Osteoblast (primary cell): ENCODE measurements around the gene SLC9A7. TPM values are rescaled to one million over a fixed set of nuclear protein-coding genes. Genes with fewer than 3 reads are reported as not detected.

Experiments
- DNase-seq: peaks from one replicate; pipeline ENCODE4 v3.0.0; 2011; ENCODE audit warnings: low spot score, mixed read lengths; ENCODE audit not compliant: insufficient read length; ENCODE audit errors: missing footprints
- H2AFZ ChIP-seq: 2 replicates; pipeline ENCODE4 v1.6.0; 2011; ENCODE audit warnings: mild to moderate bottlenecking, low read length
- H3K27ac ChIP-seq: 2 replicates; pipeline ENCODE4 v1.5.1; 2011; ENCODE audit warnings: mild to moderate bottlenecking, low read depth, low read length, moderate library complexity
- H3K27me3 ChIP-seq: 2 replicates; pipeline ENCODE4 v1.6.0; 2012; ENCODE audit warnings: mild to moderate bottlenecking, control low read depth, inconsistent platforms, low read length, moderate library complexity; ENCODE audit not compliant: insufficient read depth
- H3K36me3 ChIP-seq: 2 replicates; pipeline ENCODE4 v1.5.1; 2011; ENCODE audit warnings: mild to moderate bottlenecking, low read length, control low read depth, moderate library complexity; ENCODE audit not compliant: insufficient read depth
- H3K4me1 ChIP-seq: 2 replicates; pipeline ENCODE4 v1.5.1; 2011; ENCODE audit warnings: mild to moderate bottlenecking, low read length, control low read depth, moderate library complexity; ENCODE audit not compliant: insufficient read depth
- H3K4me2 ChIP-seq: 2 replicates; pipeline ENCODE4 v1.6.0; 2011; ENCODE audit warnings: mild to moderate bottlenecking, low read length; ENCODE audit not compliant: insufficient read depth
- H3K4me3 ChIP-seq: fragments of 200-600 bp; sonication (generic); 3 replicates; pipeline ENCODE4 v1.5.1; 2012; ENCODE audit warnings: mild to moderate bottlenecking, low read length, inconsistent platforms; ENCODE audit not compliant: insufficient read depth
- H3K79me2 ChIP-seq: 2 replicates; pipeline ENCODE4 v1.6.0; 2012; ENCODE audit warnings: mild to moderate bottlenecking, low read length, control low read depth, inconsistent platforms; ENCODE audit not compliant: insufficient read depth
- H3K9me3 ChIP-seq: 2 replicates; pipeline ENCODE4 v1.5.1; 2011; ENCODE audit warnings: low read depth, low read length, control low read depth
- H4K20me1 ChIP-seq: 2 replicates; pipeline ENCODE4 v1.6.0; 2012; ENCODE audit warnings: mild to moderate bottlenecking, low read length, control low read depth; ENCODE audit not compliant: insufficient read depth
- total RNA-seq: library from RNA; depleted of rRNA; stranded (reverse); fragments of >200 nt; gene quantifications from 2 replicates; pipeline ENCODE4 v1.2.3, GENCODE V29; 2012
- TF ChIP-seq, protein P1 (sequence below): IDR thresholded peaks from 2 replicates; pipeline ENCODE4 v1.5.1; 2011; ENCODE audit warnings: mild to moderate bottlenecking, low read depth, low read length, moderate library complexity; ENCODE audit errors: extremely low read depth

Gene SLC9A7
- total RNA-seq, 1 donor, result 42.0 TPM

DNA sequence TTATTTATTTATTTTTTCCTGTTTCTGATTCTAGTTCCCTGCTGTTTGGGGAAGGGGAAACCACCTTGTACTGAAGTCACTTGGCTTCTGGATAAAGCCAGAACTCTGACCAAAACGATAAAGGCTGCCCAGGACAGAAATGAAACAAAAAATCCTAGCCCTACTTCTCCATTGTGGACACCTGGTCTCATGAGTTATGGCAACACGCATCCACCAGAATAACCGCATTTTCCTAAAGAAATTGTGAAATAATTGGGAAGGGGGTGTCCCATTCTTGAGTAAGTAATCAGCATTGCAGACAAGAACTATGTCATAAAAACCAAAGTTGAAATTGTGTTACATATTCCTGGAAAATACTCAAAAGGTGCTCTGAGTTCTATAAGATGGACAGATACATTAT, 42.1 kb downstream of the SLC9A7 start:
- no peak overlapping the region for H3K4me2 ChIP-seq
- no peak overlapping the region for H2AFZ ChIP-seq
- H3K27me3 ChIP-seq, result peaks cover 4% of the 10 kb centered on the region
- TF ChIP-seq, protein P1, sequence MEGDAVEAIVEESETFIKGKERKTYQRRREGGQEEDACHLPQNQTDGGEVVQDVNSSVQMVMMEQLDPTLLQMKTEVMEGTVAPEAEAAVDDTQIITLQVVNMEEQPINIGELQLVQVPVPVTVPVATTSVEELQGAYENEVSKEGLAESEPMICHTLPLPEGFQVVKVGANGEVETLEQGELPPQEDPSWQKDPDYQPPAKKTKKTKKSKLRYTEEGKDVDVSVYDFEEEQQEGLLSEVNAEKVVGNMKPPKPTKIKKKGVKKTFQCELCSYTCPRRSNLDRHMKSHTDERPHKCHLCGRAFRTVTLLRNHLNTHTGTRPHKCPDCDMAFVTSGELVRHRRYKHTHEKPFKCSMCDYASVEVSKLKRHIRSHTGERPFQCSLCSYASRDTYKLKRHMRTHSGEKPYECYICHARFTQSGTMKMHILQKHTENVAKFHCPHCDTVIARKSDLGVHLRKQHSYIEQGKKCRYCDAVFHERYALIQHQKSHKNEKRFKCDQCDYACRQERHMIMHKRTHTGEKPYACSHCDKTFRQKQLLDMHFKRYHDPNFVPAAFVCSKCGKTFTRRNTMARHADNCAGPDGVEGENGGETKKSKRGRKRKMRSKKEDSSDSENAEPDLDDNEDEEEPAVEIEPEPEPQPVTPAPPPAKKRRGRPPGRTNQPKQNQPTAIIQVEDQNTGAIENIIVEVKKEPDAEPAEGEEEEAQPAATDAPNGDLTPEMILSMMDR, result no peak
- DNase-seq, result no peak
- H3K4me1 ChIP-seq, result no peaks in the 10 kb centered on the region
- no peak overlapping the region for H3K27ac ChIP-seq
- peaks cover 63% of the 10 kb centered on the region for H3K79me2 ChIP-seq
- no peak overlapping the region for H3K4me3 ChIP-seq
- H3K9me3 ChIP-seq, result no peaks in the 10 kb centered on the region
- H3K36me3 ChIP-seq, result no peaks in the 10 kb centered on the region
- no peaks in the 10 kb centered on the region for H4K20me1 ChIP-seq

DNA sequence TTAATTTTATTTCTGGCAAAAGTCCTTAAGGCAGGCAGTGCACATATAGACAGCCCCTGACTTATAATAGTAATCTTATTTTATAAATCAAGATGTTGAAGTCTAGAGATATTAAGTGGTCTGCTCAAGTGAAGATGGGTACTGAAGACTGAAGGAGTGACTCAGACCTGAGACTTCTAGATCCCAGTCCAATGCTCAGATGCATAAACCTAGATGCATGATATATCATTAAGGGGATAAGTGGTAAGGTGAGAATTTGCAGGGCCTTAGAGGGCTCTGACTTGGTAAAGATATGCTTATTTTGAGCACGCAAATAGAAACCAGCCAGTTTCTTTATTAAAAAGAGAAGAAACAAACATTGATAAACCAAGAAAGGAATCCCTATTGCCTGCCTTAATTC, 42.9 kb downstream of the SLC9A7 start:
- peaks cover 3% of the 10 kb centered on the region for H4K20me1 ChIP-seq
- no peak overlapping the region for H3K4me2 ChIP-seq

DNA sequence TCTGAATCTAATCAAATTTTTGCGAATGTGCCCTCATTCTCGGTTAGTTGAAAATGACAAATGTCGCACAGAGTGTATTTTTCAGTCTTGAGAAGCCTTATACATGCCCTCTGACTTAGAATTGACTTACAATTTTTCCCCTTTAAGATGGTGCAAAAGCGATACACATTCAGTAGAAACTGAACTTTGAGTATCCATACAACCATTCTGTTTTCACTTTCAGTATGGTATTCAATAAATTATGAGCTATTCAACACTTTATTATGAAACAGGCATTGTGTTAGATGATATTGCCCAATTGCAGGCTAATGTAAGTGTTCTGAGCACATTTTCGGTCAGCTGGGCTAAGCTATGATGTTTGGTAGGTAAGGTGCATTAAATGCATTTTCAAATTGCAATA, 43.4 kb downstream of the SLC9A7 start:
- Histone ChIP-seq H3K9me3 (no peaks in the 10 kb centered on the region), H3K79me2 (peaks cover 64% of the 10 kb centered on the region), H3K27ac (no peak overlapping the region), H3K4me2 (no peak overlapping the region), H3K4me3 (no peak overlapping the region), H2AFZ (no peak overlapping the region), H3K4me1 (no peaks in the 10 kb centered on the region), H3K27me3 (no peaks in the 10 kb centered on the region), H3K36me3 (no peaks in the 10 kb centered on the region), H4K20me1 (peaks cover 5% of the 10 kb centered on the region)
- TF ChIP-seq, protein P1, result no peak
- no peak for DNase-seq

More for the DNA sequence above, 42.9 kb downstream of the SLC9A7 start:
- DNase-seq, result no peak
- Histone ChIP-seq H3K36me3 (no peaks in the 10 kb centered on the region), H3K79me2 (peaks cover 63% of the 10 kb centered on the region), H3K27me3 (no peaks in the 10 kb centered on the region), H3K9me3 (no peaks in the 10 kb centered on the region), H2AFZ (no peak overlapping the region), H3K4me3 (no peak overlapping the region), H3K27ac (no peak overlapping the region), H3K4me1 (no peaks in the 10 kb centered on the region)
- TF ChIP-seq, protein P1, result no peak

DNA sequence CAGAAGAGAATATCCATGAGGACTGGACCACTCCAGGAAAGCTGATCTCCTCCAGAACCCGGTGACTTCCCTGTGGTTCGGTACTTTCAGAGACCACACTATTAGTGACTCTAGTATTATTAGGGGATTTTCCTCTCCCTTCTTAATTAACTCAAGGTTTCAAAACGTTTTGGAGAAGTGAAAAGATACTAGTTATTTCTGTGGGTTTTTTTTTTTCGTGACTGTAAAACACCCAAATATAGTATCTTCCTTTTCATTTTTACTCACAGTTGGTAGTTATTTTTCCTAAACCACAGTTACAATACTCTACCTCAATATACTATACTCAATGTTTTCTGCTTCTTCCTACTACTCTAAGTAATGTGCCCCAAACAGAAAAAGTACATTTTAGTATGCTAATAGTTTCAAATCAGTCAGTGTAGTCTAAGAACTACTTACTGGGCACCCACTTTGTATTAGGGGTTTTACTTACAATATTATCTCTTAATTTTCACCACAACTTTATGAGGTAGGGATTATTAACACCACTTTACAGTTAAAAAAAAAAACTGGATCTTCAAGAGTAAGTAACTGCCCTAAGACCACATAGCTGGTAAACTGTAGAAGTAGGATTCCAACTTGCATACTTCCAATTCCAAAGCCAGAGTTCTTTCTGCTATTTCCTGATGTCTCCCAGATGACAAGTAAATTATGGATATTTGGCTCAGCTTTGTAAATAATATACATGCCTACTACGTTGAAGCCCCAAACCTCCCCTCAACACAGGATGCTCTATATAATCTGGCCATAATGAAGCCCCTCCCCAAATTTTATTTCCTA, 45.0 kb downstream of the SLC9A7 start:
- Histone ChIP-seq H3K4me2 (no peak overlapping the region), H3K27ac (no peak overlapping the region), H3K4me3 (no peak overlapping the region), H3K36me3 (no peaks in the 10 kb centered on the region), H3K27me3 (no peaks in the 10 kb centered on the region), H3K79me2 (peaks cover 63% of the 10 kb centered on the region), H3K9me3 (no peaks in the 10 kb centered on the region), H2AFZ (no peak overlapping the region), H4K20me1 (peaks cover 8% of the 10 kb centered on the region), H3K4me1 (peaks cover 3% of the 10 kb centered on the region)
- DNase-seq, result no peak
- TF ChIP-seq, protein P1, result no peak
